HEK293 (cell line): ENCODE data around the gene WDR43.

Experiments used
- CTCF ChIA-PET: fragments of 350-600 bp; formaldehyde crosslinking; extraction: SDS; loops from one replicate; lab custom pipeline; 2021; ENCODE audit warnings: antibody characterized with exemption; lab: Yijun Ruan, JAX
- POLR2A ChIA-PET: fragments of 300-600 bp; formaldehyde crosslinking; extraction: SDS; loops from one replicate; lab custom pipeline; 2020; ENCODE audit warnings: antibody characterized with exemption, inconsistent platforms; lab: Yijun Ruan, JAX
- H3K27ac ChIP-seq: fragments of 200-500 bp; sonication (Bioruptor generic); 2 replicates; pipeline ENCODE4 v1.5.1; 2014; ENCODE audit warnings: low read depth, low read length, control low read depth, inconsistent platforms; ENCODE audit errors: extremely low read depth
- H3K36me3 ChIP-seq, 2 experiments: fragments of 200-500 bp in 1 of 2; sonication (Bioruptor generic) in 1 of 2; 1 replicate in 1 of 2; 2 replicates in 1 of 2; pipeline ENCODE4 v1.5.1; 2014 to 2017; ENCODE audit warnings: inconsistent platforms in 2 of 2, low read length in 2 of 2; ENCODE audit not compliant: control insufficient read depth in 2 of 2, insufficient read depth in 1 of 2
- H3K4me1 ChIP-seq: fragments of 200-500 bp; sonication (Bioruptor generic); 2 replicates; pipeline ENCODE4 v1.5.1; 2014; ENCODE audit warnings: mild to moderate bottlenecking, low read length, inconsistent platforms; ENCODE audit not compliant: control insufficient read depth, insufficient read depth
- H3K4me3 ChIP-seq: 2 replicates; pipeline ENCODE4 v1.5.1; 2011; ENCODE audit warnings: low read depth, mild to moderate bottlenecking, control low read depth, low read length, moderate library complexity
- H3K9me3 ChIP-seq: fragments of 200-500 bp; sonication (Bioruptor generic); 2 replicates; pipeline ENCODE4 v1.5.1; 2014; ENCODE audit warnings: low read depth, low read length, inconsistent platforms; ENCODE audit not compliant: control insufficient read depth, insufficient read depth
- EGR2 ChIP-seq: fragments of 450-650 bp; formaldehyde crosslinking; IDR thresholded peaks from 2 replicates; pipeline ENCODE4 v1.5.1; 2016; ENCODE audit warnings: low read depth, missing biosample characterization, missing genetic modification characterization
- GFI1B ChIP-seq: fragments of 450-650 bp; formaldehyde crosslinking; IDR thresholded peaks from 2 replicates; pipeline ENCODE4 v1.5.1; 2016; ENCODE audit warnings: missing biosample characterization, missing genetic modification characterization
- PBX3 ChIP-seq: sonication (generic); formaldehyde crosslinking; IDR thresholded peaks from 2 replicates; pipeline ENCODE4 v1.8.1; 2022; ENCODE audit warnings: mild to moderate bottlenecking, moderate library complexity, missing genetic modification reagents
- REST ChIP-seq: fragments of 450-650 bp; formaldehyde crosslinking; IDR thresholded peaks from 2 replicates; pipeline ENCODE4 v1.5.1; 2016; ENCODE audit warnings: missing biosample characterization, missing genetic modification characterization
- SP7 ChIP-seq: fragments of 450-650 bp; formaldehyde crosslinking; IDR thresholded peaks from 2 replicates; pipeline ENCODE4 v1.5.1; 2016; ENCODE audit warnings: missing biosample characterization, missing genetic modification characterization
- TCF7L2 ChIP-seq: IDR thresholded peaks from 2 replicates; pipeline ENCODE4 v1.6.1; 2011; ENCODE audit warnings: low read depth, mild to moderate bottlenecking, inconsistent platforms, low read length, moderate library complexity, borderline replicate concordance
- ZFP37 ChIP-seq: fragments of 450-650 bp; formaldehyde crosslinking; IDR thresholded peaks from 2 replicates; pipeline ENCODE4 v1.5.1; 2016; ENCODE audit warnings: missing biosample characterization, missing genetic modification characterization
- ZNF133 ChIP-seq: fragments of 450-650 bp; formaldehyde crosslinking; IDR thresholded peaks from 2 replicates; pipeline ENCODE4 v1.5.1; 2016; ENCODE audit warnings: missing biosample characterization, missing genetic modification characterization
- ZNF175 ChIP-seq: fragments of 450-650 bp; formaldehyde crosslinking; IDR thresholded peaks from 2 replicates; pipeline ENCODE4 v1.5.1; 2016; ENCODE audit warnings: missing biosample characterization, missing genetic modification characterization
- ZNF394 ChIP-seq: fragments of 450-650 bp; formaldehyde crosslinking; IDR thresholded peaks from 2 replicates; pipeline ENCODE4 v1.5.1; 2016; ENCODE audit warnings: missing biosample characterization, missing genetic modification characterization, mild to moderate bottlenecking, moderate library complexity, borderline replicate concordance
- ZNF433 ChIP-seq: fragments of 450-650 bp; formaldehyde crosslinking; IDR thresholded peaks from 2 replicates; pipeline ENCODE4 v1.5.1; 2016; ENCODE audit warnings: missing biosample characterization, missing genetic modification characterization, low read depth
- ZNF558 ChIP-seq: fragments of 450-650 bp; formaldehyde crosslinking; IDR thresholded peaks from 2 replicates; pipeline ENCODE4 v1.5.1; 2016; ENCODE audit warnings: missing biosample characterization, missing genetic modification characterization
- ZNF560 ChIP-seq: fragments of 450-650 bp; formaldehyde crosslinking; IDR thresholded peaks from 2 replicates; pipeline ENCODE4 v1.5.1; 2017; ENCODE audit warnings: missing biosample characterization, missing genetic modification characterization, borderline replicate concordance
- ZNF621 ChIP-seq: fragments of 450-650 bp; formaldehyde crosslinking; IDR thresholded peaks from 2 replicates; pipeline ENCODE4 v1.5.1; 2017; ENCODE audit warnings: missing biosample characterization, missing genetic modification characterization
- ZNF670 ChIP-seq: fragments of 450-650 bp; formaldehyde crosslinking; IDR thresholded peaks from 2 replicates; pipeline ENCODE4 v1.5.1; 2016; ENCODE audit warnings: missing biosample characterization, missing genetic modification characterization, low read depth
- ZNF747 ChIP-seq: fragments of 450-650 bp; formaldehyde crosslinking; IDR thresholded peaks from 2 replicates; pipeline ENCODE4 v1.5.1; 2016; ENCODE audit warnings: missing biosample characterization, missing genetic modification characterization
- ZNF777 ChIP-seq: fragments of 450-650 bp; formaldehyde crosslinking; IDR thresholded peaks from 2 replicates; pipeline ENCODE4 v1.5.1; 2017; ENCODE audit warnings: missing biosample characterization, missing genetic modification characterization, borderline replicate concordance
- TF ChIP-seq, protein P1 (sequence below): fragments of 450-650 bp; formaldehyde crosslinking; optimal IDR thresholded peaks from 2 replicates; pipeline ENCODE3; 2016; ENCODE audit warnings: missing biosample characterization, mild to moderate bottlenecking, missing genetic modification characterization
- TF ChIP-seq, protein P2 (sequence below): fragments of 450-650 bp; formaldehyde crosslinking; IDR thresholded peaks from 2 replicates; pipeline ENCODE4 v1.5.1; 2016; ENCODE audit warnings: missing biosample characterization, missing genetic modification characterization
- TF ChIP-seq, protein P3 (sequence below): fragments of 450-650 bp; formaldehyde crosslinking; conservative IDR thresholded peaks from 2 replicates; pipeline ENCODE4 v1.5.1; 2016; ENCODE audit warnings: low read depth, missing biosample characterization, missing genetic modification characterization

WDR43 gene

DNA sequence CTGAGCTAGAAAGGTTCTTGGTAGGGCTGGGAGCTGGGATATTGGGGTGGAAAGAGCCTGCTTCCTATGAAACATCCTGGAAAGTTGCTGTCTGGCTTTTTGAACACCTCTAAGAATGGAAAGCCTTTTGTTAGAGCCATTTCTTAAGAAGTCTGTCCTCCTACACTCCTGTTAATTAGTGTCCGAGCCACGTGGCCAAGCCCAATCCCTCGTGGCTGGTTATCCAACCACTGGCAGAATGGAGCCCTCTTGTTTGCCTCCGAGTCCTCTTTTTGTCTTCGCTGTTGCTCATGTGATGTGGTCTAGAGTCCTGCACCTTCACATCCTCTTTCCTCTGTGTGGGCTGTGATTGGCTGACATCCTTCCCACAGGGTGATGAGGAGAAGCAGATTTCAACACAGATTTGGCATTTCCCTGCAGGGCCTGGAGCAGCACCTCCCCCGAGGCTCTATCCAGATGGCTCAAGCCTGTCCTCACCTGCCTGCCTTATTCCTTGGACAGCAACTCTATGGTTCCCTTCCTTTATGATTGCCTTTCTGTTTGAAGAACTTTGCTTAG is 78.4 kb downstream of the WDR43 start:
- ChIA-PET POLR2A (interaction anchor here (0.6 kb wide), 1 partner anchor 152 kb away, joined by 3 read pairs; no protein-coding TSS in a partner anchor), CTCF (interaction anchor here (1.1 kb wide), 1 partner anchor 218 kb away, joined by 3 read pairs; no protein-coding TSS in a partner anchor)
- no peak overlapping the region for H3K4me3 ChIP-seq
- no peaks in the 10 kb centered on the region; the same call in 1 of the 2 replicates for H3K9me3 ChIP-seq
- TF ChIP-seq, protein P1, sequence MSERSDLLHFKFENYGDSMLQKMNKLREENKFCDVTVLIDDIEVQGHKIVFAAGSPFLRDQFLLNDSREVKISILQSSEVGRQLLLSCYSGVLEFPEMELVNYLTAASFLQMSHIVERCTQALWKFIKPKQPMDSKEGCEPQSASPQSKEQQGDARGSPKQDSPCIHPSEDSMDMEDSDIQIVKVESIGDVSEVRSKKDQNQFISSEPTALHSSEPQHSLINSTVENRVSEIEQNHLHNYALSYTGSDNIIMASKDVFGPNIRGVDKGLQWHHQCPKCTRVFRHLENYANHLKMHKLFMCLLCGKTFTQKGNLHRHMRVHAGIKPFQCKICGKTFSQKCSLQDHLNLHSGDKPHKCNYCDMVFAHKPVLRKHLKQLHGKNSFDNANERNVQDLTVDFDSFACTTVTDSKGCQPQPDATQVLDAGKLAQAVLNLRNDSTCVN (tag by site-specific recombination): no peak
- TF ChIP-seq ZNF560 (tag by site-specific recombination) (no peak), GFI1B (no peak), ZNF777 (tag by site-specific recombination) (no peak), REST (no peak), SP7 (tag by site-specific recombination) (no peak), ZNF747 (tag by site-specific recombination) (no peak), ZNF621 (tag by site-specific recombination) (no peak), ZNF133 (no peak), ZNF433 (tag by site-specific recombination) (no peak), ZNF558 (tag by site-specific recombination) (no peak), EGR2 (no peak), ZNF175 (tag by site-specific recombination) (no peak), ZFP37 (tag by site-specific recombination) (no peak), ZNF394 (tag by site-specific recombination) (no peak)
- TF ChIP-seq, protein P2, sequence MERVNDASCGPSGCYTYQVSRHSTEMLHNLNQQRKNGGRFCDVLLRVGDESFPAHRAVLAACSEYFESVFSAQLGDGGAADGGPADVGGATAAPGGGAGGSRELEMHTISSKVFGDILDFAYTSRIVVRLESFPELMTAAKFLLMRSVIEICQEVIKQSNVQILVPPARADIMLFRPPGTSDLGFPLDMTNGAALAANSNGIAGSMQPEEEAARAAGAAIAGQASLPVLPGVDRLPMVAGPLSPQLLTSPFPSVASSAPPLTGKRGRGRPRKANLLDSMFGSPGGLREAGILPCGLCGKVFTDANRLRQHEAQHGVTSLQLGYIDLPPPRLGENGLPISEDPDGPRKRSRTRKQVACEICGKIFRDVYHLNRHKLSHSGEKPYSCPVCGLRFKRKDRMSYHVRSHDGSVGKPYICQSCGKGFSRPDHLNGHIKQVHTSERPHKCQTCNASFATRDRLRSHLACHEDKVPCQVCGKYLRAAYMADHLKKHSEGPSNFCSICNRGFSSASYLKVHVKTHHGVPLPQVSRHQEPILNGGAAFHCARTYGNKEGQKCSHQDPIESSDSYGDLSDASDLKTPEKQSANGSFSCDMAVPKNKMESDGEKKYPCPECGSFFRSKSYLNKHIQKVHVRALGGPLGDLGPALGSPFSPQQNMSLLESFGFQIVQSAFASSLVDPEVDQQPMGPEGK (tag by site-specific recombination): no peak
- H3K27ac ChIP-seq: no peak overlapping the region
- no peaks in the 10 kb centered on the region for H3K4me1 ChIP-seq
- no peaks in the 10 kb centered on the region for H3K36me3 ChIP-seq

DNA sequence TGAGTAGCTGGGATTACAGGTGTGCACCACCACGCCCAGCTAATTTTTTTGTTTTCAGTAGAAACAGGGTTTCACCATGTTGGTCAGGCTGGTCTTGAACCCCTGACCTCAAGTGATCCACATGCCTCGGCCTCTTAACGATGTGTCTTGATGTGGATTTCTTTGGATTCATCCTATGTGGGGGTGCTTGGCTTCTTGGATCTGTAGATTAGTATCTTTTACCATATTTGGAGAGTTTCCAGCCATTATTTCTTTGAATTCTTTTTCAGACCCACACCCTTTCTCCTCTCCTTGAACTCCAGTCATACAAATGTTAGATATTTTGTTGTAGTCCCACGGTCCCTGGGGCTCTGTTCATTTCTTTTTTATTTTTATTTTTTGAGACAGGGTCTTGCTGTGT is 79.8 kb downstream of the WDR43 start:
- Histone ChIP-seq H3K36me3 (no peaks in the 10 kb centered on the region), H3K27ac (no peak overlapping the region), H3K4me3 (no peak overlapping the region), H3K4me1 (no peaks in the 10 kb centered on the region), H3K9me3 (no peaks in the 10 kb centered on the region; the same call in 1 of the 2 replicates)
- no peak for TF ChIP-seq PBX3
- peak; percentile 93 for TF ChIP-seq ZNF558 (tag by site-specific recombination)
- TF ChIP-seq ZNF777 (tag by site-specific recombination): no peak
- TF ChIP-seq, protein P3, sequence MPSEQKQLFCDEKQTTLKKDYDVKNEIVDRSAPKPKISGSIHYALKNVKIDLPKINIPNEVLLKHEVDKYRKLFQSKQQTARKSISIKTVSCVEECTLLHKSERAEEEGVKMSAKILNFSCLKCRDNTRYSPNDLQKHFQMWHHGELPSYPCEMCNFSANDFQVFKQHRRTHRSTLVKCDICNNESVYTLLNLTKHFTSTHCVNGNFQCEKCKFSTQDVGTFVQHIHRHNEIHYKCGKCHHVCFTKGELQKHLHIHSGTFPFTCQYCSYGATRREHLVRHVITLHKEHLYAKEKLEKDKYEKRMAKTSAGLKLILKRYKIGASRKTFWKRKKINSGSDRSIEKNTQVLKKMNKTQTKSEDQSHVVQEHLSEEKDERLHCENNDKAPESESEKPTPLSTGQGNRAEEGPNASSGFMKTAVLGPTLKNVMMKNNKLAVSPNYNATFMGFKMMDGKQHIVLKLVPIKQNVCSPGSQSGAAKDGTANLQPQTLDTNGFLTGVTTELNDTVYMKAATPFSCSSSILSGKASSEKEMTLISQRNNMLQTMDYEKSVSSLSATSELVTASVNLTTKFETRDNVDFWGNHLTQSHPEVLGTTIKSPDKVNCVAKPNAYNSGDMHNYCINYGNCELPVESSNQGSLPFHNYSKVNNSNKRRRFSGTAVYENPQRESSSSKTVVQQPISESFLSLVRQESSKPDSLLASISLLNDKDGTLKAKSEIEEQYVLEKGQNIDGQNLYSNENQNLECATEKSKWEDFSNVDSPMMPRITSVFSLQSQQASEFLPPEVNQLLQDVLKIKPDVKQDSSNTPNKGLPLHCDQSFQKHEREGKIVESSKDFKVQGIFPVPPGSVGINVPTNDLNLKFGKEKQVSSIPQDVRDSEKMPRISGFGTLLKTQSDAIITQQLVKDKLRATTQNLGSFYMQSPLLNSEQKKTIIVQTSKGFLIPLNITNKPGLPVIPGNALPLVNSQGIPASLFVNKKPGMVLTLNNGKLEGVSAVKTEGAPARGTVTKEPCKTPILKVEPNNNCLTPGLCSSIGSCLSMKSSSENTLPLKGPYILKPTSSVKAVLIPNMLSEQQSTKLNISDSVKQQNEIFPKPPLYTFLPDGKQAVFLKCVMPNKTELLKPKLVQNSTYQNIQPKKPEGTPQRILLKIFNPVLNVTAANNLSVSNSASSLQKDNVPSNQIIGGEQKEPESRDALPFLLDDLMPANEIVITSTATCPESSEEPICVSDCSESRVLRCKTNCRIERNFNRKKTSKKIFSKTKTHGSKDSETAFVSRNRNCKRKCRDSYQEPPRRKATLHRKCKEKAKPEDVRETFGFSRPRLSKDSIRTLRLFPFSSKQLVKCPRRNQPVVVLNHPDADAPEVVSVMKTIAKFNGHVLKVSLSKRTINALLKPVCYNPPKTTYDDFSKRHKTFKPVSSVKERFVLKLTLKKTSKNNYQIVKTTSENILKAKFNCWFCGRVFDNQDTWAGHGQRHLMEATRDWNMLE (tag by site-specific recombination): no peak
- no peak for TF ChIP-seq TCF7L2
- no peak for TF ChIP-seq ZNF670 (tag by site-specific recombination)
- ChIA-PET POLR2A (no interaction called here), CTCF (interaction anchor here (1.1 kb wide), 1 partner anchor 217 kb away, joined by 3 read pairs; no protein-coding TSS in a partner anchor)
